ENCODE measurements around the gene BAIAP2. TPM values are rescaled to one million over a fixed set of nuclear protein-coding genes. Genes with fewer than 3 reads are reported as not detected.

Gene BAIAP2
- total and polyA plus RNA-seq, 2 donors (not counting 1 experiment from before 2014, with no cell fraction given) = 1.3 to 12.0 TPM

- peaks cover 0 to 35% of the 10 kb centered on the region in 2 experiments for H3K36me3 ChIP-seq (replicated peaks in 1 of 2; ENCODE audit: control extremely low read depth in 1 of 2, control insufficient read depth in 1 of 2, extremely low read depth in 1 of 2, insufficient read depth in 2 of 2, low read length in 1 of 2)
- no peak overlapping the region for H3K4me3 Mint-ChIP-seq
- no peak overlapping the region for H3K27ac ChIP-seq (ENCODE audit: low read length in 2 of 2)
- H3K9me3 Mint-ChIP-seq (ENCODE audit: insufficient read depth) = no peaks in the 10 kb centered on the region
- WGBS (ENCODE audit: insufficient coverage) = 97% methylated on average over 18 of the region's 18 CpGs
- H3K27me3 ChIP-seq (replicated peaks in 1 of 4; ENCODE audit: control extremely low read depth in 1 of 4, control insufficient read depth in 3 of 4, insufficient read depth in 4 of 4, low read length in 3 of 4) = peaks cover 0 to 27% (median 10%) of the 10 kb centered on the region in 4 experiments
- H3K79me2 ChIP-seq (ENCODE audit: control insufficient read depth, insufficient read depth, low read length) = no peaks in the 10 kb centered on the region
- peaks cover 12 to 13% of the 10 kb centered on the region in 2 donors for H3K4me1 ChIP-seq (ENCODE audit: control insufficient read depth in 2 of 2, insufficient read depth in 2 of 2, low read length in 2 of 2)
- POLR2A ChIA-PET = no interaction called here
- no peak overlapping the region for H3K27ac Mint-ChIP-seq
- H3K4me2 ChIP-seq (replicated peaks; ENCODE audit: low read depth, low read length, poor library complexity, severe bottlenecking) = no peak overlapping the region
- DNase-seq (peak; percentile 13), ATAC-seq (ENCODE audit: low read depth) (no peak)
- no peak overlapping the region for H2AFZ ChIP-seq (ENCODE audit: insufficient read depth, low read depth, low read length, poor library complexity, severe bottlenecking)
- intact Hi-C loops (cut with micrococcal nuclease) = no loop called here
- TF ChIP-seq CTCF (IDR thresholded peaks at IDR 0.05) = no peak
- no peak for TF ChIP-seq EZH2 (IDR thresholded peaks at IDR 0.05; ENCODE audit: borderline replicate concordance, insufficient read depth, low read depth, low read length, poor library complexity, severe bottlenecking)
- no peaks in the 10 kb centered on the region for H4K20me1 ChIP-seq (ENCODE audit: control insufficient read depth, insufficient read depth, low read length, poor library complexity, severe bottlenecking)
- H3K9me3 ChIP-seq (ENCODE audit: control extremely low read depth in 1 of 3, control insufficient read depth in 2 of 3, insufficient read depth in 1 of 3, low read length in 2 of 3) = peaks cover 0 to 6% (median 0%) of the 10 kb centered on the region in 3 donors
- CTCF ChIA-PET = interaction anchor here (1.7 kb wide), 1 partner anchor 12 kb away, joined by 4 read pairs; no protein-coding TSS in a partner anchor
- peaks cover 18% of the 10 kb centered on the region for H3K27me3 Mint-ChIP-seq
- no peak overlapping the region for H3K4me3 ChIP-seq (ENCODE audit: control extremely low read depth in 1 of 5, extremely low read depth in 1 of 5, insufficient read depth in 1 of 5, low read depth in 2 of 5, low read length in 4 of 5)
- peaks cover 11% of the 10 kb centered on the region for H3K4me1 Mint-ChIP-seq
- H3K9ac ChIP-seq (ENCODE audit: low read length) = no peak overlapping the region
Observed at GRCh38 chr17:81000631-81001357, 34.2 kb upstream of the BAIAP2 start.

DNA sequence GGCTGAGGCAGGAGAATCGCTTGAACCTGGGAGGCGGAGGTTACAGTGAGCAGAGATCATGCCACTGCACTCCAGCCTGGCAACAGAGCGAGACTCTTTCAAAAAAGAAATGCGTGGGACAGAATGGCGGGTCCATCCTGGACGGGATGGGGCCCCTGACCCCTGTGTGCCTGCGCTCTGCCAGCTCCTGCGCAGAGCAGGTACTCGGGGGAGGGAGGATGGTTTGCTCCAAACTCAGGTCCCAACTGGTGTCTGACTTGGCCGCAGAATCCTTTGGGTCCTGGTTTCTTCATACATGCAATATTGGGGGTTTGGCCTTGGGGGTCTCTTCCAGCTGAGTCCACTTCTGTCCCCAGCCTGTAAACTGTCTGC, 33.0 kb upstream of the BAIAP2 start:
- intact Hi-C loops (cut with micrococcal nuclease) = no loop called here
- Histone ChIP-seq H4K20me1 (ENCODE audit: control insufficient read depth, insufficient read depth, low read length, poor library complexity, severe bottlenecking) (no peaks in the 10 kb centered on the region), H2AFZ (ENCODE audit: insufficient read depth, low read depth, low read length, poor library complexity, severe bottlenecking) (no peak overlapping the region), H3K4me2 (replicated peaks; ENCODE audit: low read depth, low read length, poor library complexity, severe bottlenecking) (no peak overlapping the region), H3K4me1 (ENCODE audit: control insufficient read depth in 2 of 2, insufficient read depth in 2 of 2, low read length in 2 of 2) (peaks cover 12 to 13% of the 10 kb centered on the region in 2 donors), H3K9me3 (ENCODE audit: control extremely low read depth in 1 of 3, control insufficient read depth in 2 of 3, insufficient read depth in 1 of 3, low read length in 2 of 3) (peaks cover 0 to 6% (median 0%) of the 10 kb centered on the region in 3 donors), H3K27me3 (replicated peaks in 1 of 4; ENCODE audit: control extremely low read depth in 1 of 4, control insufficient read depth in 3 of 4, insufficient read depth in 4 of 4, low read length in 3 of 4) (peaks cover 0 to 27% (median 11%) of the 10 kb centered on the region in 4 experiments), H3K36me3 (replicated peaks in 1 of 2; ENCODE audit: control extremely low read depth in 1 of 2, control insufficient read depth in 1 of 2, extremely low read depth in 1 of 2, insufficient read depth in 2 of 2, low read length in 1 of 2) (peaks cover 0 to 24% of the 10 kb centered on the region in 2 experiments), H3K9ac (ENCODE audit: low read length) (no peak overlapping the region), H3K4me3 (ENCODE audit: control extremely low read depth in 1 of 5, extremely low read depth in 1 of 5, insufficient read depth in 1 of 5, low read depth in 2 of 5, low read length in 4 of 5) (no peak overlapping the region), H3K27ac (ENCODE audit: low read length in 2 of 2) (no peak overlapping the region), H3K79me2 (ENCODE audit: control insufficient read depth, insufficient read depth, low read length) (no peaks in the 10 kb centered on the region)
- peaks cover 26% of the 10 kb centered on the region for H3K27me3 Mint-ChIP-seq
- POLR2A ChIA-PET = interaction anchor here (0.6 kb wide), 1 partner anchor 16 kb away, joined by 3 read pairs; no protein-coding TSS in a partner anchor
- H3K4me3 Mint-ChIP-seq = no peak overlapping the region
- no peak for ATAC-seq (ENCODE audit: low read depth)
- TF ChIP-seq EZH2 (IDR thresholded peaks at IDR 0.05; ENCODE audit: borderline replicate concordance, insufficient read depth, low read depth, low read length, poor library complexity, severe bottlenecking) = no peak
- no peak for TF ChIP-seq CTCF (IDR thresholded peaks at IDR 0.05)
- CTCF ChIA-PET = interaction anchor here (1.0 to 1.7 kb wide), 2 partner anchors 13 to 19 kb away, joined by 3 to 4 read pairs; no protein-coding TSS in a partner anchor
- 81% methylated on average over 7 of the region's 10 CpGs for WGBS (ENCODE audit: insufficient coverage)
- no peak for DNase-seq
- peaks cover 11% of the 10 kb centered on the region for H3K4me1 Mint-ChIP-seq
- no peaks in the 10 kb centered on the region for H3K9me3 Mint-ChIP-seq (ENCODE audit: insufficient read depth)
- H3K27ac Mint-ChIP-seq = no peak overlapping the region
